Measurements from ENCODE around the gene CALHM5. TPM values are rescaled to one million over a fixed set of nuclear protein-coding genes. Genes with fewer than 3 reads are reported as not detected.

Gene CALHM5
- total RNA-seq, 1 experiment from 2014 or later, result not detected

- TF ChIP-seq, protein P1, sequence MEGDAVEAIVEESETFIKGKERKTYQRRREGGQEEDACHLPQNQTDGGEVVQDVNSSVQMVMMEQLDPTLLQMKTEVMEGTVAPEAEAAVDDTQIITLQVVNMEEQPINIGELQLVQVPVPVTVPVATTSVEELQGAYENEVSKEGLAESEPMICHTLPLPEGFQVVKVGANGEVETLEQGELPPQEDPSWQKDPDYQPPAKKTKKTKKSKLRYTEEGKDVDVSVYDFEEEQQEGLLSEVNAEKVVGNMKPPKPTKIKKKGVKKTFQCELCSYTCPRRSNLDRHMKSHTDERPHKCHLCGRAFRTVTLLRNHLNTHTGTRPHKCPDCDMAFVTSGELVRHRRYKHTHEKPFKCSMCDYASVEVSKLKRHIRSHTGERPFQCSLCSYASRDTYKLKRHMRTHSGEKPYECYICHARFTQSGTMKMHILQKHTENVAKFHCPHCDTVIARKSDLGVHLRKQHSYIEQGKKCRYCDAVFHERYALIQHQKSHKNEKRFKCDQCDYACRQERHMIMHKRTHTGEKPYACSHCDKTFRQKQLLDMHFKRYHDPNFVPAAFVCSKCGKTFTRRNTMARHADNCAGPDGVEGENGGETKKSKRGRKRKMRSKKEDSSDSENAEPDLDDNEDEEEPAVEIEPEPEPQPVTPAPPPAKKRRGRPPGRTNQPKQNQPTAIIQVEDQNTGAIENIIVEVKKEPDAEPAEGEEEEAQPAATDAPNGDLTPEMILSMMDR (conservative IDR thresholded peaks at IDR 0.05; ENCODE audit: low read depth, low read length), result peak; percentile 66
- TF ChIP-seq EZH2phosphoT487 (IDR thresholded peaks at IDR 0.05; ENCODE audit: borderline replicate concordance, low read length) (no peak), EZH2 (IDR thresholded peaks at IDR 0.05; ENCODE audit: low read length, unreplicated experiment) (no peak)
- no TSS peak for BruUV-seq (replicated peaks)
- no peak overlapping the region for H3K4me2 ChIP-seq (ENCODE audit: low read length)
- H3F3A ChIP-seq (ENCODE audit: low read length, unreplicated experiment), result no peaks in the 10 kb centered on the region
- ChIA-PET POLR2A (ENCODE audit: unreplicated experiment) (no interaction called here), CTCF (no interaction called here)
- H3K79me2 ChIP-seq (ENCODE audit: low read length), result no peaks in the 10 kb centered on the region
- DNase-seq (peak; percentile 67), ATAC-seq (peak; percentile 54)
- no peaks in the 10 kb centered on the region for H3K9me2 ChIP-seq (replicated peaks; ENCODE audit: low read length)
- H4K20me1 ChIP-seq (ENCODE audit: low read length), result no peaks in the 10 kb centered on the region
- intact Hi-C loops (cut with micrococcal nuclease), result loop anchor here (1.0 to 5.0 kb wide), 2 partner anchors 245 to 265 kb away; no protein-coding TSS in a partner anchor
- H2AFZ ChIP-seq (ENCODE audit: low read length), result peak overlapping the region; percentile 43; the same call in 1 of the 2 replicates
- no peak overlapping the region for H3K27ac ChIP-seq (ENCODE audit: low read length)
- H3K9me3 ChIP-seq (ENCODE audit: low read length), result no peaks in the 10 kb centered on the region
- H3K4me3 ChIP-seq (ENCODE audit: low read length), result no peak overlapping the region
- no peaks in the 10 kb centered on the region for H3K27me3 ChIP-seq (ENCODE audit: low read length)
- H3K4me1 ChIP-seq (ENCODE audit: insufficient read depth, low read length), result peaks cover 24% of the 10 kb centered on the region
- no peaks in the 10 kb centered on the region for H3K36me3 ChIP-seq (ENCODE audit: low read depth, low read length)
- H3K9ac ChIP-seq (ENCODE audit: low read length), result no peak overlapping the region
Observed at GRCh38 chr6:116531675-116532570, 20.5 kb downstream of the CALHM5 start.

DNA sequence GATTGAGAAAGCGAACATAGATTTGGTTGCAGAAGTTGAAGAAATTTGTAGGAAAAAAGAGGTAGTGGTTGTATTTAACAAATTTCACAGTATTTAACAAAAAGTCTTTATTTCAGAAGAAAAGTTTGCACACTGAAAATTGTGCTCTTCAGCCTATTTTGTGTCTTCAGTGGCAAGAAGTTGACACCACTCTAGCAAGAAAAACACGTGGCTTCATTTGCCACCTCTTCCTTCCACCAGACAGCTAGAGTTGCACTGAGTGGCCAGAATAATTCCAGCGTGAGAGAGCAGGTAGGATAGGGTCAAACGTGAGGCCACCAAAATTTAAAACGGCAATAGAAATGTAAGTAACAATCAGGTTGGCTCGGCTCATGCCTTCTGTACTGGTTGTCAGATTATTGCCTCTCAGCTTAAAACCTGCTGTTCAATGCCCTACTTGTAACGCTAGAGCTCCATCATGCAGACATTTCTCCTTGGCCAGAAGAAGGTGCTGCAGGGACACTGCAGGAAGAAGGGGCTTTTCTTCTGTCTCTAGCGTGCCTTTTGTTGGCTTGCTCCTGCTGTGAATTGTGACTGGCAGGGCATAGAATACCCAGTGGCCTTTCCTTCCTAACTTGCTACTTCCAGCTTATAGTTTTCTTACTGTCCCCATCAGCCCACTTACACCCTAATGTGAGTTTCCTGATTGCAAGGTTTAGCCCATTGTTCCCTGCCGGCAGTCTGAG is 22.0 kb downstream of the CALHM5 start:
- no peak for ATAC-seq
- POLR2A ChIA-PET (ENCODE audit: unreplicated experiment), result no interaction called here
- Histone ChIP-seq H3K36me3 (ENCODE audit: low read depth, low read length) (no peaks in the 10 kb centered on the region), H2AFZ (ENCODE audit: low read length) (no peak overlapping the region), H3K27ac (ENCODE audit: low read length) (no peak overlapping the region), H3K4me3 (ENCODE audit: low read length) (no peak overlapping the region), H3K27me3 (ENCODE audit: low read length) (no peaks in the 10 kb centered on the region), H4K20me1 (ENCODE audit: low read length) (no peaks in the 10 kb centered on the region), H3K9me2 (replicated peaks; ENCODE audit: low read length) (no peaks in the 10 kb centered on the region), H3F3A (ENCODE audit: low read length, unreplicated experiment) (no peaks in the 10 kb centered on the region), H3K4me2 (ENCODE audit: low read length) (no peak overlapping the region), H3K9me3 (ENCODE audit: low read length) (no peaks in the 10 kb centered on the region), H3K4me1 (ENCODE audit: insufficient read depth, low read length) (peaks cover 24% of the 10 kb centered on the region), H3K79me2 (ENCODE audit: low read length) (no peaks in the 10 kb centered on the region), H3K9ac (ENCODE audit: low read length) (no peak overlapping the region)
- CTCF ChIA-PET, result interaction anchor here (0.7 kb wide), 1 partner anchor 246 kb away, joined by 3 read pairs; no protein-coding TSS in a partner anchor
- TF ChIP-seq EZH2 (IDR thresholded peaks at IDR 0.05; ENCODE audit: low read length, unreplicated experiment) (no peak), EZH2phosphoT487 (IDR thresholded peaks at IDR 0.05; ENCODE audit: borderline replicate concordance, low read length) (no peak)
- TF ChIP-seq, protein P1 (conservative IDR thresholded peaks at IDR 0.05; ENCODE audit: low read depth, low read length), result no peak
- no TSS peak for BruUV-seq (replicated peaks)
- intact Hi-C loops (cut with micrococcal nuclease), result loop anchor here (5.0 kb wide), 1 partner anchor 266 kb away; no protein-coding TSS in a partner anchor
- no peak for DNase-seq

Data from PC-3 (cell line).